ENCODE measurements around the gene BAG1.

BAG1 gene

DNA sequence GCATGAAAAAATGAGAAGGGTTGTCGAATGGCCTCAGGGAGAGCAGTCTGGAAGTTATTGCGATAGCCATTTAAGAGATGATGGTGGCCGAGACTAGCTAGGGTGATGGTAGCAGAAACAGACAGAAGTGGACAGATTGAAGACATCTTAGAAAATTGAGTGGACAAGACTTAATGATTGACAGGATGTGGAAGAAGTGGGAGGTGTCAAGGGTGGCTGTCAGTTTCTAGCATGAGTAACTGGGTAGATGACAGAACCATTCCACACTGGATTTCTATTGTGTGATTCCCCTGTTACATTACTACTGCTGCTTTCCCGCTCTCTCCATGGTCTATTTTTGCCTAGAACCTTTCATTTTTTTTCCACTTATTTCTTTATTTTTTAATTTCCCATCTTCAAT lies 13.0 kb upstream of the BAG1 start:
- H3K9me2 ChIP-seq (replicated peaks; ENCODE audit: insufficient read depth, low read length), result no peaks in the 10 kb centered on the region
- H3K27ac ChIP-seq (ENCODE audit: low read depth, low read length), result no peak overlapping the region
- no peaks in the 10 kb centered on the region for H3K27me3 ChIP-seq (ENCODE audit: low read length)
- no peak overlapping the region for H3K9ac ChIP-seq (ENCODE audit: low read length)
- H3K4me2 ChIP-seq (ENCODE audit: low read depth, low read length, poor library complexity, severe bottlenecking), result no peak overlapping the region
- no peaks in the 10 kb centered on the region for H3K9me3 ChIP-seq (ENCODE audit: insufficient read depth, low read length)
- H3F3A ChIP-seq (ENCODE audit: insufficient read depth), result 0 out of 2 replicates have a peak, but pooled peaks cover 2% of the 10 kb centered on the region
- no peaks in the 10 kb centered on the region for H4K20me1 ChIP-seq (ENCODE audit: low read depth, low read length)
- TF ChIP-seq EZH2phosphoT487 (conservative IDR thresholded peaks at IDR 0.05; ENCODE audit: low read length) (no peak), CTCF (IDR thresholded peaks at IDR 0.05; ENCODE audit: insufficient read depth, low read length, poor library complexity, severe bottlenecking) (no peak)
- peaks cover 36% of the 10 kb centered on the region for H3K36me3 ChIP-seq (ENCODE audit: low read length)
- no peaks in the 10 kb centered on the region for H3K79me2 ChIP-seq (ENCODE audit: insufficient read depth, low read length)
- H2AFZ ChIP-seq (ENCODE audit: low read depth, low read length, severe bottlenecking), result no peak overlapping the region
- no peak overlapping the region for H3K4me3 ChIP-seq (ENCODE audit: insufficient read depth, low read length, poor library complexity, severe bottlenecking)

- Histone ChIP-seq H3K36me3 (ENCODE audit: low read length) (peaks cover 43% of the 10 kb centered on the region; the same call in 1 of the 2 replicates), H2AFZ (ENCODE audit: low read depth, low read length, severe bottlenecking) (no peak overlapping the region), H3K4me2 (ENCODE audit: low read depth, low read length, poor library complexity, severe bottlenecking) (no peak overlapping the region), H3K9ac (ENCODE audit: low read length) (no peak overlapping the region), H3K27me3 (ENCODE audit: low read length) (no peaks in the 10 kb centered on the region), H3K4me3 (ENCODE audit: insufficient read depth, low read length, poor library complexity, severe bottlenecking) (no peak overlapping the region), H3F3A (ENCODE audit: insufficient read depth) (no peaks in the 10 kb centered on the region), H3K9me2 (replicated peaks; ENCODE audit: insufficient read depth, low read length) (no peaks in the 10 kb centered on the region), H4K20me1 (ENCODE audit: low read depth, low read length) (no peaks in the 10 kb centered on the region), H3K79me2 (ENCODE audit: insufficient read depth, low read length) (no peaks in the 10 kb centered on the region), H3K27ac (ENCODE audit: low read depth, low read length) (no peak overlapping the region), H3K9me3 (ENCODE audit: insufficient read depth, low read length) (no peaks in the 10 kb centered on the region)
- no peak for TF ChIP-seq EZH2phosphoT487 (conservative IDR thresholded peaks at IDR 0.05; ENCODE audit: low read length)
- TF ChIP-seq CTCF (IDR thresholded peaks at IDR 0.05; ENCODE audit: insufficient read depth, low read length, poor library complexity, severe bottlenecking), result no peak
Measured at GRCh38 chr9:33273972-33274328, 9.4 kb upstream of the BAG1 start.

- TF ChIP-seq EZH2phosphoT487 (conservative IDR thresholded peaks at IDR 0.05; ENCODE audit: low read length), result no peak
- TF ChIP-seq CTCF (IDR thresholded peaks at IDR 0.05; ENCODE audit: insufficient read depth, low read length, poor library complexity, severe bottlenecking), result no peak
- no peak overlapping the region for H3K4me3 ChIP-seq (ENCODE audit: insufficient read depth, low read length, poor library complexity, severe bottlenecking)
- H3K9me3 ChIP-seq (ENCODE audit: insufficient read depth, low read length), result no peaks in the 10 kb centered on the region
- H3K79me2 ChIP-seq (ENCODE audit: insufficient read depth, low read length), result no peaks in the 10 kb centered on the region
- H4K20me1 ChIP-seq (ENCODE audit: low read depth, low read length), result no peaks in the 10 kb centered on the region
- no peak overlapping the region for H3K9ac ChIP-seq (ENCODE audit: low read length)
- H3K9me2 ChIP-seq (replicated peaks; ENCODE audit: insufficient read depth, low read length), result no peaks in the 10 kb centered on the region
- H3F3A ChIP-seq (ENCODE audit: insufficient read depth), result no peaks in the 10 kb centered on the region
- H3K27ac ChIP-seq (ENCODE audit: low read depth, low read length), result no peak overlapping the region
- H2AFZ ChIP-seq (ENCODE audit: low read depth, low read length, severe bottlenecking), result no peak overlapping the region
- no peak overlapping the region for H3K4me2 ChIP-seq (ENCODE audit: low read depth, low read length, poor library complexity, severe bottlenecking)
- no peaks in the 10 kb centered on the region for H3K27me3 ChIP-seq (ENCODE audit: low read length)
- peaks cover 45% of the 10 kb centered on the region; the same call in 1 of the 2 replicates for H3K36me3 ChIP-seq (ENCODE audit: low read length)
Measured at GRCh38 chr9:33273266-33273971, 8.9 kb upstream of the BAG1 start.

All from SU-DHL-6 (cell line).